ENCODE data around the gene RMND1. TPM values are rescaled to one million over a fixed set of nuclear protein-coding genes. Genes with fewer than 3 reads are reported as not detected.

RMND1 gene
- total and polyA plus RNA-seq, 2 of the 13 experiments (the other 11 are each of a cell fraction or from before 2014, with no cell fraction given) = 34.0 to 72.5 TPM

DNA sequence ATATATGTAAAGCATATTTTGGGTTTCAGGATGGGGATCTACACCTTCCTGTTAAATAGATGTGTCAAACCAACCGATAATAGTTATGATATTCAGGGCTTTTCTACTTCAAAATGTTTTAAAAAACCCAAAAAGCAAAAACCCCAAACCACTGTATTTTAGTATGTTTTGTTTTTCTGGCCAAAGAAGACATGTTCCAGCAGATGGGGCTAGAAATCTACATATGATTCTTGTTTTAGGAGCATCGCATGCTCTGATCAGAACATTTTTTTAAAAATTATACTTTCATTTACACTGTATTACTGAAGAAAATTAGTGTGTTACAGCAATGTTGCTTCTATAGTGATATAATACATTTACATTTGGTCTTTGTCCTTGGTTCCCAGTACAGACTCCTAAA, 11.0 kb downstream of the RMND1 start (continued):
- TF ChIP-seq, protein P1, sequence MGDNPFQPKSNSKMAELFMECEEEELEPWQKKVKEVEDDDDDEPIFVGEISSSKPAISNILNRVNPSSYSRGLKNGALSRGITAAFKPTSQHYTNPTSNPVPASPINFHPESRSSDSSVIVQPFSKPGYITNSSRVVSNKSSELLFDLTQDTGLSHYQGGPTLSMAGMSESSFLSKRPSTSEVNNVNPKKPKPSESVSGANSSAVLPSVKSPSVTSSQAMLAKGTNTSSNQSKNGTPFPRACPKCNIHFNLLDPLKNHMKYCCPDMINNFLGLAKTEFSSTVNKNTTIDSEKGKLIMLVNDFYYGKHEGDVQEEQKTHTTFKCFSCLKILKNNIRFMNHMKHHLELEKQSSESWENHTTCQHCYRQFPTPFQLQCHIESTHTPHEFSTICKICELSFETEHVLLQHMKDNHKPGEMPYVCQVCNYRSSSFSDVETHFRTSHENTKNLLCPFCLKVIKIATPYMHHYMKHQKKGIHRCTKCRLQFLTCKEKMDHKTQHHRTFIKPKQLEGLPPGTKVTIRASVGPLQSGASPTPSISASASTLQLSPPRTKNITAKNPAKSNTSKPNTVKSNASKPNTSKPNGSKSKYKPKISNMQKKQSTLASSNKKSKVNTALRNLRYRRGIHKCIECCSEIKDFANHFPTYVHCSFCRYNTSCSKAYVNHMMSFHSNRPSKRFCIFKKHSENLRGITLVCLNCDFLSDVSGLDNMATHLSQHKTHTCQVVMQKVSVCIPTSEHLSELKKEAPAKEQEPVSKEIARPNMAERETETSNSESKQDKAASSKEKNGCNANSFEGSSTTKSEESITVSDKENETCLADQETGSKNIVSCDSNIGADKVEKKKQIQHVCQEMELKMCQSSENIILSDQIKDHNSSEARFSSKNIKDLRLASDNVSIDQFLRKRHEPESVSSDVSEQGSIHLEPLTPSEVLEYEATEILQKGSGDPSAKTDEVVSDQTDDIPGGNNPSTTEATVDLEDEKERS (CRISPR knock-in tag; IDR thresholded peaks at IDR 0.05) = no peak
- 0 out of 2 replicates have a peak, but pooled peaks have one; percentile 28 for TF ChIP-seq ZGPAT (CRISPR knock-in tag; IDR thresholded peaks at IDR 0.05)
- TF ChIP-seq GATAD1 (CRISPR knock-in tag; IDR thresholded peaks at IDR 0.05) = no peak
- peak; percentile 30; the same call in 1 of the 2 replicates for TF ChIP-seq SMC3 (IDR thresholded peaks at IDR 0.05; ENCODE audit: low read length)
- TF ChIP-seq ZNF530 (CRISPR knock-in tag; IDR thresholded peaks at IDR 0.05; ENCODE audit: low read depth) = no peak
- peak; percentile 52 for TF ChIP-seq CTCF (CRISPR knock-in tag; IDR thresholded peaks at IDR 0.05)
- TF ChIP-seq CHD4 (IDR thresholded peaks at IDR 0.05; ENCODE audit: borderline replicate concordance, low read length) = no peak
- TF ChIP-seq CCDC6 (CRISPR knock-in tag; IDR thresholded peaks at IDR 0.05) = 0 out of 2 replicates have a peak, but pooled peaks have one; percentile 28
- TF ChIP-seq RCOR2 (CRISPR knock-in tag; IDR thresholded peaks at IDR 0.05) = no peak
- TF ChIP-seq ZNF335 (CRISPR knock-in tag; IDR thresholded peaks at IDR 0.05) = no peak
- no peak for TF ChIP-seq POLR2AphosphoS5 (IDR thresholded peaks at IDR 0.05; ENCODE audit: low read depth, low read length)
- peak; percentile 61 for TF ChIP-seq STAG1 (CRISPR knock-in tag; IDR thresholded peaks at IDR 0.05)
- 0 out of 2 replicates have a peak, but pooled peaks have one; percentile 33 for TF ChIP-seq RAD21 (CRISPR knock-in tag; IDR thresholded peaks at IDR 0.05)
- TF ChIP-seq SP140L (CRISPR knock-in tag; IDR thresholded peaks at IDR 0.05; ENCODE audit: borderline replicate concordance) = no peak

All from HepG2 (cell line).